Renal pelvis (tissue), 4 donors: ENCODE measurements around the gene STIL. TPM values are rescaled to one million over a fixed set of nuclear protein-coding genes. Genes with fewer than 3 reads are reported as not detected.

Experiments used
- DNase-seq: peaks from one replicate; pipeline ENCODE4 v3.0.0-alpha.2; 2013
- polyA plus RNA-seq, 3 donors: library from polyadenylated mRNA; unstranded; fragments of 120-200 nt; gene quantifications; one replicate each; pipeline ENCODE4 v1.2.1, GENCODE V29; 2013; ENCODE audit not compliant: insufficient read length in 3 of 3

Gene STIL
- polyA plus RNA-seq, 3 donors: 7.7 to 11.4 (median 9.6) TPM

DNA sequence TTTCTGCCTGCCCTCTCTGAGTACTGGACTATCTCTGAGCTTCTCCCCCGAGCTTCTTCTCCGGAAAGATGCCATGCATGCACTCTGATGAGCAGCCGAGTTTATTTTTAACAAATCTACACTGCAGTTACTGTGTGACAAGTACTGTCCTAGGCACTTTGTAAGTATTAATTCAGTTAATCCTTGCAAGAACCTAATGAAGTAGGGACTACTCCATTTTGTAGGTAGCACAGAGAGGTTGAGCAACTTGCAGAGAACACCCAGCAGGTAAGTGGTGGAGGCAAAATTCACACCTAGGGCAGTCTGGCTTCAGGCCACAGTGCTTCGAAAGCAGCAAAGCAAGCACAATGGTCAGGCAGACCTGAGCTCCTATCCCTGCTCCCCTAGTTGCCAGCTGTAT is 78.1 kb downstream of the STIL start:
- no peak for DNase-seq

DNA sequence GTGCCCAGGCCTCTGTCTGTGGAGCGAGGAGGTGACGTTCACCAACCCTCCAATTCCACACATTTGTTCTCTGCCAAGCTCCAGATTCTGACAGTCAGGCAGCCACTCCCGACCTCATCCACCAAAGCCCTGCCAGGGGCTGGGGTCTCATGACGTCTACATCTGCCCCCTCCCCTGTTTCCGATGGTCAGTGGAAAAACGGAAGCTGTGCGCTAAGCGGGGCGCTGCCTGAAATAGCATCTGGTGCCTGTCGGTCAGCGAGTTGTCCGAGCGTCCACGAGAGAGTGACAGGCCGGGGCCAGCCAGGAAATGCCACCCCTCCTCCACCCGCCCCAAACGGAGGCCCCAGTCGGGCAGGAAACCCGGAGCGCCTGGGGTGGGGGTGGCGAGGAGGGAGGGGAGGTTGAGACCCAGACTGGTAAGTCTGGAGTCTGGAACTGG is 78.7 kb downstream of the STIL start:
- no peak for DNase-seq

DNA sequence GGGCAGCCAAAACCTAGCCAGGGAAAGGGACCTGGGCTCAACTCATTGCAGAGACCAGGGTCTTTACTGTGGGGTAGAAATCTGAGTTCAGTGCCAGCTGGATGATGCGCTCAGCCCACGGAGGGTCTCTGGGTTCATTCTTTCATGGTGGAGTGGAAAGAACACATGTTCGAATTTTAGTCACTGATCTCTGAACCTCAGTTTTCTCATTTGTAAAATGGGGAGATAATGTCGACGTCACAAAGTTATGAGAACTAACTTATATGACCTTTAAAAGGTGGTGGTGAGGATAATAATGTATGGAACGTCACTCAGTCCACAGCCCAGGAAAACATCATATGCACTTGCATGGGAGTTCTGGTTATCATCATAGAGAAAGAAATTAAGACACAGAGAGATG is 80.8 kb downstream of the STIL start:
- DNase-seq: no peak

GRCh38 chr1:47232187-47232874 is 81.6 kb downstream of the STIL start, which contains the start of gene TAL1:
TAL1 (minus strand) TSS chr1:47232225; CDS start chr1:47225888, 6,337 bp downstream.
- DNase-seq: no peak

- DNase-seq: no peak
Observed at GRCh38 chr1:47231301-47232186, 82.4 kb downstream of the STIL start.

DNA sequence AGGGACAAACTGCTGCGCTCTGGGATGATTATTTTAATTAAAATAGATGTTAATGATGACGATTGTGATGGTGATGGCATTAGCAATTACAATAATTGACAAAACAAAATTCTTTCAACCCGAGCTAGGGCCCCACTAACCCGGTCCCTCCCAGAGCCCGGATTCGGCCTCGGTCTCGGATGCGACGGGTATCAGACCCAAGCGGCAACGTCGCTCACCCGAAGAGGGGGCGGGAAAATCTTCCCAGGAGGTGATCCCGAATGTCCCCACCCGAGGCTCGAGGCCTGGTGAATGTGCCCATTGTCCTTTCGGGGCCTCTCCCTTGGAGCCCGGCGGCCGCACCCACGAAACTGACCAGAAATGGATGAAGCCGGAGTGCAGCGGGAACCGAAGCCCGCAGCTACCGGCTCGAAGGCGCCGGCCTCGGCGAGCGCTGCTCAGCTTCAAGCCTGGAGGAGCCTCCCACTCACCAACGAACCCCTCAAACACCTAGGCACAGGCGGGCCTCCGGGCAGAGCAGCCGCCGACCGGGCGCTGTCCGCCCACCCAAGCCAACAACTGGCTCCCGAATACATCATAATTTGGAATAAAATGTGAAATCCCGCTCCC is 83.2 kb downstream of the STIL start:
- no peak for DNase-seq

- DNase-seq: no peak
Observed at GRCh38 chr1:47229886-47230691, 83.9 kb downstream of the STIL start.

- DNase-seq: no peak
Observed at GRCh38 chr1:47229031-47229885, 84.7 kb downstream of the STIL start.

- DNase-seq: no peak
Observed at GRCh38 chr1:47228644-47229030, 85.3 kb downstream of the STIL start.

GRCh38 chr1:47227341-47228232 is 86.4 kb downstream of the STIL start:
- DNase-seq: no peak

DNA sequence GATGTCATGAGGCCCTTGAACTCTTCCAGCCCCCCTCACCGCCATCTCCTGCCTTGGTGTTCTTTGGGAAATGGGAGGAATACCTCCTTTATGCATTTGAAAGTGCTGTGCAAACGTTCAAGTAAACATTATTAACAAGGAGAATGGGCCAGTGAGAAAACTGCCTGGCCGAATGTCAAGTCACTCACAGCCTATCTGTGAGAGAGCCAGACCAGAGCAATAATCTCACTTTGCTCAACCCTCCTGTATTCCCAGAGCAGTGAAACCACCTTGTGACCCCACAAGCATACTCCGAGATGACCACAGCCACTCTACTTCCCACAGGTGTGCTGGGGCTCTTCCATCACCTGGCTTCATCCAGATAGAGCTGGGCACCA is 87.1 kb downstream of the STIL start:
- no peak for DNase-seq

GRCh38 chr1:47226121-47226838 is 87.7 kb downstream of the STIL start:
- no peak for DNase-seq

- no peak for DNase-seq
Observed at GRCh38 chr1:47225430-47226100, 88.4 kb downstream of the STIL start.

DNA sequence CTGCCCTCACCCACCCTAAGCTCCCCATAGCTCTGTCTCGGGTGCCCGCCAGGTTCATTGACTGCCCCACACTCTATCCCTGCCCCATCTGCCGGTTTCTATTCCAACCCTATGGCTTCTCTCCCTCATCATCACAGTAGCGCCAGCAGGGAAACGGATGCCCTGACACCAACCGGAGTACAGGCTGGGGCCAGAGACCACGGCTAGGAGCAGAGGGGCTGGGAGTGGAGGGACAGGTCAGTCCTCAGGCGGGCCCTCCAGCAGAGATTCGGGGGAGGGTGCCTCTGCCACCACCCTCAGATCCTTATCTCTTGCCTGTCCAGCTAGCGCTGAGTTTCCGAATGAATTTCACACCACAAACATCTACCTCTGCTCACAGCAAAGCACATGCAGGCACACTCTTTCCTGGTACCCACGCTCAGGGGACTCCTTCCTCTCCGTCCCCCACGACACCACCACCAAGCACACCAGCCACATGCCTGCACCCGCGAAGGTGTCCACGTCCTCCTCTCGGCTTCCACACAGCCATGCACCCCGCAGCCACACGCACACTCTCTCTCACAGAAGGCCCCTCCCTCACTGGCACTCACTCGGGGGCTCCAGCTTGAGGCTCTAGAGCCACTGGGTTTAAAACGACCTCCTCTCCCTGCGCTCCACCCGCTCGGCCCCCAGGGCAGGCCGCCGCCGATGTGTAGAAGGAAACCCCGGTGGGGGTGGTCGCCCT is 89.1 kb downstream of the STIL start:
- no peak for DNase-seq

GRCh38 chr1:47223921-47224675 is 89.8 kb downstream of the STIL start:
- no peak for DNase-seq

GRCh38 chr1:47223174-47223920 is 90.6 kb downstream of the STIL start:
- no peak for DNase-seq
